Trophoblast cell (in vitro differentiated cells and primary cell): ENCODE results near the gene PYDC1.
A peak's percentile ranks its signal among the peaks of the same experiment; 100 is the strongest.

Experiments used
- DNase-seq, 2 donors: peaks; one replicate each; pipeline ENCODE4 v3.0.0-alpha.2; 2016
- H2AFZ ChIP-seq: 2 replicates; pipeline ENCODE4 v1.6.1; 2013; ENCODE audit warnings: low read length, moderate library complexity, mild to moderate bottlenecking; ENCODE audit not compliant: insufficient read depth, poor library complexity
- H2AK5ac ChIP-seq: 2 replicates; pipeline ENCODE4 v1.6.1; 2013; ENCODE audit warnings: mild to moderate bottlenecking, low read length
- H2BK120ac ChIP-seq: 2 replicates; pipeline ENCODE4 v1.6.1; 2013; ENCODE audit warnings: low read length, mild to moderate bottlenecking, moderate library complexity; ENCODE audit not compliant: insufficient read depth, poor library complexity
- H2BK12ac ChIP-seq: 2 replicates; pipeline ENCODE4 v1.6.1; 2013; ENCODE audit warnings: mild to moderate bottlenecking, low read length, moderate library complexity
- H2BK5ac ChIP-seq: 2 replicates; pipeline ENCODE4 v1.6.1; 2013; ENCODE audit warnings: low read length, low read depth, moderate library complexity, mild to moderate bottlenecking; ENCODE audit not compliant: poor library complexity
- H3K14ac ChIP-seq: 2 replicates; pipeline ENCODE4 v1.6.1; 2013; ENCODE audit warnings: mild to moderate bottlenecking, low read length
- H3K18ac ChIP-seq: 2 replicates; pipeline ENCODE4 v1.6.1; 2013; ENCODE audit warnings: mild to moderate bottlenecking, low read length
- H3K23ac ChIP-seq: 2 replicates; pipeline ENCODE4 v1.6.1; 2013; ENCODE audit warnings: low read length
- H3K27ac ChIP-seq: 2 replicates; pipeline ENCODE4 v1.5.1; 2013; ENCODE audit warnings: low read depth, mild to moderate bottlenecking, inconsistent platforms, low read length, moderate library complexity
- H3K27me3 ChIP-seq: 2 replicates; pipeline ENCODE4 v1.6.1; 2013; ENCODE audit warnings: inconsistent platforms, mild to moderate bottlenecking, low read length, moderate library complexity; ENCODE audit not compliant: insufficient read depth
- H3K36me3 ChIP-seq, 2 experiments: 1 replicate in 1 of 2; 2 replicates in 1 of 2; pipeline ENCODE4 v1.6.1; 2013; ENCODE audit warnings: low read length in 2 of 2, mild to moderate bottlenecking in 2 of 2, moderate library complexity in 1 of 2; ENCODE audit not compliant: insufficient read depth in 2 of 2, control insufficient read depth in 1 of 2
- H3K4ac ChIP-seq: 2 replicates; pipeline ENCODE4 v1.6.1; 2013; ENCODE audit warnings: low read depth, mild to moderate bottlenecking, low read length, moderate library complexity
- H3K4me1 ChIP-seq, 2 experiments: 1 replicate in 1 of 2; 2 replicates in 1 of 2; pipeline ENCODE4 v1.6.1; 2013; ENCODE audit warnings: low read length in 2 of 2, mild to moderate bottlenecking in 2 of 2, moderate library complexity in 1 of 2; ENCODE audit not compliant: insufficient read depth in 2 of 2, control insufficient read depth in 1 of 2
- H3K4me2 ChIP-seq: 2 replicates; pipeline ENCODE4 v1.6.1; 2013; ENCODE audit warnings: inconsistent platforms, mild to moderate bottlenecking, low read length, moderate library complexity
- H3K4me3 ChIP-seq: 2 replicates; pipeline ENCODE4 v1.5.1; 2013; ENCODE audit warnings: mild to moderate bottlenecking, low read depth, low read length, inconsistent platforms
- H3K79me1 ChIP-seq: one replicate; pipeline ENCODE4 v1.6.1; 2013; ENCODE audit warnings: low read length
- H3K79me2 ChIP-seq: 2 replicates; pipeline ENCODE4 v1.6.1; 2013; ENCODE audit warnings: low read length, mild to moderate bottlenecking; ENCODE audit not compliant: control insufficient read depth, insufficient read depth, poor library complexity
- H3K9ac ChIP-seq: 2 replicates; pipeline ENCODE4 v1.6.1; 2013; ENCODE audit warnings: mild to moderate bottlenecking, low read length
- H3K9me3 ChIP-seq: 2 replicates; pipeline ENCODE4 v1.6.1; 2013; ENCODE audit warnings: low read depth, mild to moderate bottlenecking, control low read depth, inconsistent platforms, low read length; ENCODE audit not compliant: insufficient read depth
- H4K12ac ChIP-seq: 2 replicates; pipeline ENCODE4 v1.6.1; 2013; ENCODE audit warnings: low read depth, mild to moderate bottlenecking, low read length, moderate library complexity
- H4K8ac ChIP-seq: 2 replicates; pipeline ENCODE4 v1.6.1; 2013; ENCODE audit warnings: low read depth, mild to moderate bottlenecking, low read length, moderate library complexity
- H4K91ac ChIP-seq: one replicate; pipeline ENCODE4 v1.6.1; 2013; ENCODE audit warnings: low read depth, mild to moderate bottlenecking, low read length, moderate library complexity
- WGBS: extraction: QIAGEN DNeasy Blood & Tissue Kit; methylation state at CpG from one replicate; pipeline ENCODE4 v1.1.7; 2013; ENCODE audit warnings: missing lambda C conversion rate; ENCODE audit not compliant: insufficient read length, insufficient coverage; ENCODE audit errors: extremely low coverage; 5-methylcytosine and 5-hydroxymethylcytosine counted together

Gene PYDC1

GRCh38 chr16:31192856-31193642 lies 23.9 kb downstream of the PYDC1 start:
- no peaks in the 10 kb centered on the region for H3K27me3 ChIP-seq
- H3K79me2 ChIP-seq: no peaks in the 10 kb centered on the region
- peaks cover 55 to 86% of the 10 kb centered on the region in 2 experiments for H3K36me3 ChIP-seq
- no peaks in the 10 kb centered on the region for H3K9me3 ChIP-seq
- H4K12ac ChIP-seq: no peak overlapping the region
- H2AFZ ChIP-seq: no peak overlapping the region
- no peak overlapping the region for H2AK5ac ChIP-seq
- DNase-seq: peak in 1 of 2 donors; percentile 4
- no peak overlapping the region for H2BK120ac ChIP-seq
- H4K8ac ChIP-seq: no peak overlapping the region
- no peak overlapping the region for H4K91ac ChIP-seq
- no peak overlapping the region for H3K9ac ChIP-seq
- H3K27ac ChIP-seq: no peak overlapping the region
- no peak overlapping the region for H3K4ac ChIP-seq
- WGBS: no CpG with 5 or more reads among the region's 16 CpGs
- no peak overlapping the region for H3K23ac ChIP-seq
- H3K18ac ChIP-seq: no peak overlapping the region
- no peak overlapping the region for H2BK12ac ChIP-seq
- H3K4me2 ChIP-seq: no peak overlapping the region
- no peaks in the 10 kb centered on the region for H3K4me1 ChIP-seq
- no peak overlapping the region for H3K4me3 ChIP-seq
- H3K79me1 ChIP-seq: no peaks in the 10 kb centered on the region
- no peak overlapping the region for H3K14ac ChIP-seq
- no peak overlapping the region for H2BK5ac ChIP-seq

GRCh38 chr16:31191697-31192428 lies 25.1 kb downstream of the PYDC1 start:
- no peak overlapping the region for H3K9ac ChIP-seq
- no peak overlapping the region for H2AK5ac ChIP-seq
- no peaks in the 10 kb centered on the region for H3K79me1 ChIP-seq
- H3K23ac ChIP-seq: no peak overlapping the region
- H2BK12ac ChIP-seq: no peak overlapping the region
- H2BK5ac ChIP-seq: no peak overlapping the region
- no peak overlapping the region for H3K14ac ChIP-seq
- H3K4ac ChIP-seq: no peak overlapping the region
- H3K4me2 ChIP-seq: no peak overlapping the region
- H3K36me3 ChIP-seq: peaks cover 58 to 89% of the 10 kb centered on the region in 2 experiments
- peak in 1 of 2 donors; percentile 1 for DNase-seq
- no peak overlapping the region for H3K27ac ChIP-seq
- WGBS: no CpG with 5 or more reads among the region's 5 CpGs
- H4K91ac ChIP-seq: no peak overlapping the region
- no peak overlapping the region for H4K8ac ChIP-seq
- H3K79me2 ChIP-seq: no peaks in the 10 kb centered on the region
- H2BK120ac ChIP-seq: no peak overlapping the region
- H3K9me3 ChIP-seq: no peaks in the 10 kb centered on the region
- H2AFZ ChIP-seq: no peak overlapping the region
- H3K4me3 ChIP-seq: no peak overlapping the region
- H3K27me3 ChIP-seq: no peaks in the 10 kb centered on the region
- H3K4me1 ChIP-seq: no peaks in the 10 kb centered on the region
- no peak overlapping the region for H3K18ac ChIP-seq
- H4K12ac ChIP-seq: no peak overlapping the region

- Histone ChIP-seq H2BK12ac (no peak overlapping the region), H4K12ac (no peak overlapping the region), H3K23ac (no peak overlapping the region), H3K4me2 (no peak overlapping the region), H3K18ac (no peak overlapping the region), H3K4ac (no peak overlapping the region), H2BK120ac (no peak overlapping the region), H3K4me1 (no peaks in the 10 kb centered on the region), H3K79me2 (no peaks in the 10 kb centered on the region), H2BK5ac (no peak overlapping the region), H3K9ac (no peak overlapping the region), H3K36me3 (peaks cover 57 to 90% of the 10 kb centered on the region in 2 experiments), H3K79me1 (no peaks in the 10 kb centered on the region), H3K14ac (no peak overlapping the region), H3K27ac (no peak overlapping the region), H2AFZ (no peak overlapping the region), H4K91ac (no peak overlapping the region), H3K4me3 (no peak overlapping the region), H3K27me3 (no peaks in the 10 kb centered on the region), H3K9me3 (no peaks in the 10 kb centered on the region), H2AK5ac (no peak overlapping the region), H4K8ac (no peak overlapping the region)
- no CpG with 5 or more reads among the region's 17 CpGs for WGBS
- no peak for DNase-seq
Measured at GRCh38 chr16:31190818-31191444, 26.0 kb downstream of the PYDC1 start.

GRCh38 chr16:31190061-31190460 lies 26.9 kb downstream of the PYDC1 start:
- H3K4me1 ChIP-seq: no peaks in the 10 kb centered on the region
- H2BK5ac ChIP-seq: no peak overlapping the region
- no peak overlapping the region for H4K8ac ChIP-seq
- H3K36me3 ChIP-seq: peaks cover 51 to 89% of the 10 kb centered on the region in 2 experiments
- no peak for DNase-seq
- no CpG with 5 or more reads among the region's 12 CpGs for WGBS
- no peak overlapping the region for H3K4ac ChIP-seq
- H2BK12ac ChIP-seq: no peak overlapping the region
- no peak overlapping the region for H3K4me2 ChIP-seq
- no peak overlapping the region for H3K18ac ChIP-seq
- H2AK5ac ChIP-seq: no peak overlapping the region
- H3K27me3 ChIP-seq: no peaks in the 10 kb centered on the region
- H3K4me3 ChIP-seq: peak overlapping the region; percentile 33
- H2BK120ac ChIP-seq: no peak overlapping the region
- no peak overlapping the region for H3K9ac ChIP-seq
- no peak overlapping the region for H4K91ac ChIP-seq
- H3K27ac ChIP-seq: no peak overlapping the region
- H3K23ac ChIP-seq: no peak overlapping the region
- H3K79me1 ChIP-seq: no peaks in the 10 kb centered on the region
- H3K9me3 ChIP-seq: no peaks in the 10 kb centered on the region
- no peak overlapping the region for H2AFZ ChIP-seq
- H3K79me2 ChIP-seq: no peaks in the 10 kb centered on the region
- H4K12ac ChIP-seq: no peak overlapping the region
- no peak overlapping the region for H3K14ac ChIP-seq
